ENCODE results near the gene KRT80. TPM values are rescaled to one million over a fixed set of nuclear protein-coding genes. Genes with fewer than 3 reads are reported as not detected.

The KRT80 gene
- total RNA-seq, 1 donor: 1.3 TPM

DNA sequence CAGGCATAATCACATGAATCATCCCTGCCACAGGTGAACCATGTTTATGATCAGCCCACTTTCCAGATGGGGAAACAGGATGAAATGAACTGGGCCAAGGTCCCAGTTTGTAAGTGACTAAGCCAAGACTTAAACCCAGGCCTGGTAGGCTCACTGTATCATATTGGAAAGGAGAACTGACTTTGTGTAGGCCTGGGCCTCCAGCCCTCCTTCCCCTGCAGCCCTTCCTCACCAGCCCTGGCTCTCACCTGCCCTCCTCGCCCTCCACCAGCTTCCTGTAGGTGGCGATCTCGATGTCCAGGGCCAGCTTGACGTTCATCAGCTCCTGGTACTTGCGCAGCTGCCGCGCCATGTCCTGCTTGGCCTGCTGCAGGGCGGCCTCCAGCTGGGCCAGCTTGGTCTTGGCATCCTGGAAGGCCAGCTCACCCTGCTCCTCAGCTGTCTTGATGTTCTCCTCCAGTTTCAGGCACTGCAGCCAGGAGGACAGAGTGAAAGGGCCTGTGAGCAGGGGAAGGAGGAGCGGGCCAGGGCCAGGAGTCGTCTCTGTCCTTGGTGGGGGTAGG lies 19.8 kb downstream of the KRT80 start:
- DNase-seq (ENCODE audit: low read depth): no peak
- TF ChIP-seq, protein P1, sequence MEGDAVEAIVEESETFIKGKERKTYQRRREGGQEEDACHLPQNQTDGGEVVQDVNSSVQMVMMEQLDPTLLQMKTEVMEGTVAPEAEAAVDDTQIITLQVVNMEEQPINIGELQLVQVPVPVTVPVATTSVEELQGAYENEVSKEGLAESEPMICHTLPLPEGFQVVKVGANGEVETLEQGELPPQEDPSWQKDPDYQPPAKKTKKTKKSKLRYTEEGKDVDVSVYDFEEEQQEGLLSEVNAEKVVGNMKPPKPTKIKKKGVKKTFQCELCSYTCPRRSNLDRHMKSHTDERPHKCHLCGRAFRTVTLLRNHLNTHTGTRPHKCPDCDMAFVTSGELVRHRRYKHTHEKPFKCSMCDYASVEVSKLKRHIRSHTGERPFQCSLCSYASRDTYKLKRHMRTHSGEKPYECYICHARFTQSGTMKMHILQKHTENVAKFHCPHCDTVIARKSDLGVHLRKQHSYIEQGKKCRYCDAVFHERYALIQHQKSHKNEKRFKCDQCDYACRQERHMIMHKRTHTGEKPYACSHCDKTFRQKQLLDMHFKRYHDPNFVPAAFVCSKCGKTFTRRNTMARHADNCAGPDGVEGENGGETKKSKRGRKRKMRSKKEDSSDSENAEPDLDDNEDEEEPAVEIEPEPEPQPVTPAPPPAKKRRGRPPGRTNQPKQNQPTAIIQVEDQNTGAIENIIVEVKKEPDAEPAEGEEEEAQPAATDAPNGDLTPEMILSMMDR (IDR thresholded peaks at IDR 0.05; ENCODE audit: insufficient read depth, low read depth, low read length): peak; percentile 46

DNA sequence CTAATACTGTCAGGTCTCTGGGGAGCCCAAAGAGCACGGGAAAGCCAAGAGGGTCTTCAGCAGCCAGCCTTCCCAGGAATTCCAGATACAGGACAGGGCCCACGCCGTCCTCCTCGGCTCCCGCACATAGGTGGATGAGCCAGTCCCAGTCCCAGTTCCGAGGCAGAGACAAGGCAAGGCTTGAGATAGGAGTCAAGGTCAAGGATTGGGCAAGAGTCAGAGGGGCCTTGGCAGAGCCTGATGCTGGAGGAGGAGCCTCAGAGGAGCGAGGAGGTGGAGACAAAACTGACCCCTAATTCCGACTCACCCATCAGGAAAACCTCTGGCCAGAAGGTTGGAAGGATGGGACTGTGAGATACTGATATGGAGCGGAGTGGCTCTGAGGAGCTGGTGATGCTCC lies 21.0 kb downstream of the KRT80 start:
- TF ChIP-seq, protein P1 (IDR thresholded peaks at IDR 0.05; ENCODE audit: insufficient read depth, low read depth, low read length): no peak

More for the DNA sequence above, 19.8 kb downstream of the KRT80 start:
- no peak overlapping the region for H3K4me3 ChIP-seq (ENCODE audit: low read depth, low read length)

DNA sequence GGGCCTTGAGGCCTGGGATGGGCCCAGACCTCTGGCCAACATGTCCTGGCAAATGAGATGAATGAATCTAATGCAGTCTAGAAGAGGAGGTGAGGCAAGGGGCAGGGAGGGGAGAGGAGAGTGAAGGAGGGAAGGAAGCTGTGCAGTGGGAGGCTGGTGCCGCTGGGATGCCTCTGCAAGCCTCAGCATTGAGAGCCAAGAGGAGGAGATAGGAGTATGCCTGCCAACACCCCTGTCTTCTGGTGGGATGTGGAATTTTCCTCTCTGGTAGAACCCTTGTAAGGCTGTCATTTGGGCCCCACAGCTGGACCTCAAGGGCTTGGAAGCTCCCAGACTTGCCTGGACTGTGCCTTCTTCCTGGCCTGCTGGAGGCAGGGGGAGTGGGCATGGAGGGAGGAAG lies 21.9 kb downstream of the KRT80 start:
- no peak overlapping the region for H3K4me3 ChIP-seq (ENCODE audit: low read depth, low read length)
- TF ChIP-seq, protein P1 (IDR thresholded peaks at IDR 0.05; ENCODE audit: insufficient read depth, low read depth, low read length): no peak

More for the DNA sequence above, 21.0 kb downstream of the KRT80 start:
- H3K4me3 ChIP-seq (ENCODE audit: low read depth, low read length): no peak overlapping the region
- DNase-seq (ENCODE audit: low read depth): no peak

DNA sequence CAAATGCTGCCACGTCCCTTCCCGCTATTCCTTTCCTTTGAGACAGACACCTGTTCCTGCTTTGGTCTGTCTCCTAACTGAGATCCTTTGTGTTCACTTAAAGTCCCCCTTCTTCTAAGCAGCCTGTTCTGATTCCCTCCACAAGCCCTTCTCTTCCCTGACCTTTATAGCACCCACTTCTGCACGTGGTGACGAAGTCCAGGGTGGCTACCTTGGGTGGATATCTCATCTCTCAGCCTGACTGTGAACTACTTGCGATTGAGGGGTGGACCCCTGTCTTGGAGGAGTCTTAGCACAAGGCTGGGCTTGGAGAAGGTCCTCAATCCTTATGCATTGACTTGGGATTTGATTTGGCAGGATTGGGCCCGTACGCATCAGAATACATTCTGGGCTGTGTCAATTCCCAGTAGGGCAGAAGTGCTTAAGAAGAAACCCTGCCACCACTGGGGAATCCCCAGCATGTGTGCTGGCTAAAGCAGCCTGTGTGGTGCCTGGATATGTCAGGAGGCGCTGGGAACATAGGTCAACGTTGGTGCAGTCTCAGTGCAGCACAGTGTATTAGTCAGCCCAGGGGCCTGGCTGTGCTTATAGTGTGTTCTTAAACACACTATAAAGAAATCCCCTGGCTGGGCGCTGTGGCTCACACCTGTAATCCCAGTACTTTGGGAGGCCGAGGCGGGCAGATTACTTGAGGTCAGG lies 23.6 kb downstream of the KRT80 start:
- peak; percentile 66 for DNase-seq (ENCODE audit: low read depth)
- no peak overlapping the region for H3K4me3 ChIP-seq (ENCODE audit: low read depth, low read length)
- TF ChIP-seq, protein P1 (IDR thresholded peaks at IDR 0.05; ENCODE audit: insufficient read depth, low read depth, low read length): no peak

More for the DNA sequence above, 21.9 kb downstream of the KRT80 start:
- no peak for DNase-seq (ENCODE audit: low read depth)

DNA sequence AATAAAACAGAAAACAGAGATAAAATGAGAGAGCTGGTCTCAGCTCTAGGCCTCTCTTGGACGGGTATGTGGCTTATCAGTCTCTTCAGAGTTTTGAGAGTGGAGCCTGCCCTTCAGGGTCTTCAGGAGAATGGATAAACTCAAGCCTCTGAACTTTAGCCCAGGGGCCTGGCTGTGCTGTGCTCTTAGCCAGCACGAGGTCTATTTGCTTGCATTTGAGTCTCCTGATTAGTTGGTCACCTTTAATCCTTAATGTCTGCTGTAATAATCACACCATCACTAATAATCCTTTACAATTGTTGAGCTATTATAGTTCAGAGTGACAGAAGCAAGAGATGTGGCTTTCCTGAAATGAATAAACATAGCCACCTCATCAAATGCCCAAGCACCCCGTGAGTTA lies 24.3 kb downstream of the KRT80 start:
- no peak for DNase-seq (ENCODE audit: low read depth)
- H3K4me3 ChIP-seq (ENCODE audit: low read depth, low read length): no peak overlapping the region
- TF ChIP-seq, protein P1 (IDR thresholded peaks at IDR 0.05; ENCODE audit: insufficient read depth, low read depth, low read length): no peak

DNA sequence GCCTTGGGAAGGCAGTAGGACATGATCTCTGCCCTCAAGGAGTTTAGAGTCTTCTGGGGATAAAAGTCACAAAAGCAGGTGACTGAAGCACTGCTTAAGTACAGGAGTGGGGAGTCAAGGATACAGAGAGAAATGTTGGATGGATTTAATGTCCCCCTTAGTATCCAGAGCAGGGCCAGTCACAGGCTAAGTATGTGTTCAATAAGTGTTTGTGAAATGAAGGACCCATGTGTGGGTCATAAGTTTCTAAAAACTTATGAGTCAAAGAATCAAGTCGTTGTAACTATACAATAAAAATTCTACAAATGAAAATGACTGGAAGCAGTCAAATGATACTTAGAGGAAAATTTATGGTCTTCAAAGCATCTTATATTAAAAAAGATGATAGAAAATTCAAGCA lies 25.1 kb downstream of the KRT80 start:
- no peak overlapping the region for H3K4me3 ChIP-seq (ENCODE audit: low read depth, low read length)
- TF ChIP-seq, protein P1 (IDR thresholded peaks at IDR 0.05; ENCODE audit: insufficient read depth, low read depth, low read length): no peak
- DNase-seq (ENCODE audit: low read depth): no peak
